ENCODE data around the gene PRMT9.
A peak's percentile ranks its signal among the peaks of the same experiment; 100 is the strongest.

PRMT9 gene

DNA sequence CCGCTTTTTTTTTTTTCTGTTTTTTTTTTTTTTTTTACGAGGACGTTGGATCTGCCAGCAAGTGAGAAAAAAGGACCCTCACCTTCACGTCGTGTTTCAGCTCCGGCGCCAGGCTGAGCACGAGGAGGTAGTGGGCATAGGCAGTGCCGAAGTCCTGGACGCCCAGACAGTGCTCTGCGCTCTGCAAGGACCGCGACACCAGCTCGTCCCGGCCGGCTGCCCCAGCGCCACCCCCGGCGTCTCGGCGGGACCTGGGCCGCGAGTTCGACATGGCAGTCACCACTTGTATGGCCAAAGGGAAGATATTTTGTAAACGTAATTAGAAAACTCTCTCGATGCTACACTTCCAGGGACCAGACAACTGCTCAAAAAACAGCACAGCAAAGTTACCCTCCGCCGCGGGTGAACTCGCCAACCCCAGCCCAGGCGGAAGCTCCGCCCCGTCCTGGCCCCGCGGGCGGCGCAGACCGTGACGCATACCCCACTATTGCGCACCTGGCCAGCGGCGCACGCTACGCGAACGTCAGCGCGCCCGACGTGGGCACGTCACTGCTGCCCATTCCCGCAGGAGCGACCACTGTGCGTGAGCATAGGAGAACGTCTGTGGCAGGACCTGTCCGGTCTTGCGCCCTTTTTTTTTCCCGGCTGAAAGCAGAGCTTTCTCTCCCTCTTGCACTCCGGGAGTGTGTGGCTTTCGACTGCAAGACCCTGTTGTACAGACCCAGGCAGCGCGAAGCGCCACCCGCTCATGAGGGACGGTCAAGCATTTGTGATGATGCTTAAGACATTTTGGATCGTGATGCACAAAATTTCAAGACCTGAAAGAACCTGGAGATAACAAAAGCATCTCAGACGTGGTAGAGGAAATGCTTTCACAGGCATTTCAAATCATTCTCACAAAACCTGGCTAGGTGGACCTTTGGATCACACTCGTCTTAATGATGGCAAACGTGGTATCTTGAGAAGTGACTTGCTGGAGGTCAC is at the start of gene PRMT9:
Gene PRMT9, minus strand, starts transcription at position 447 of the 984 bp plus-strand sequence. Its CDS starts 176 bp downstream, at position 271.
- peak; percentile 81 for DNase-seq (ENCODE audit: low spot score)

DNA sequence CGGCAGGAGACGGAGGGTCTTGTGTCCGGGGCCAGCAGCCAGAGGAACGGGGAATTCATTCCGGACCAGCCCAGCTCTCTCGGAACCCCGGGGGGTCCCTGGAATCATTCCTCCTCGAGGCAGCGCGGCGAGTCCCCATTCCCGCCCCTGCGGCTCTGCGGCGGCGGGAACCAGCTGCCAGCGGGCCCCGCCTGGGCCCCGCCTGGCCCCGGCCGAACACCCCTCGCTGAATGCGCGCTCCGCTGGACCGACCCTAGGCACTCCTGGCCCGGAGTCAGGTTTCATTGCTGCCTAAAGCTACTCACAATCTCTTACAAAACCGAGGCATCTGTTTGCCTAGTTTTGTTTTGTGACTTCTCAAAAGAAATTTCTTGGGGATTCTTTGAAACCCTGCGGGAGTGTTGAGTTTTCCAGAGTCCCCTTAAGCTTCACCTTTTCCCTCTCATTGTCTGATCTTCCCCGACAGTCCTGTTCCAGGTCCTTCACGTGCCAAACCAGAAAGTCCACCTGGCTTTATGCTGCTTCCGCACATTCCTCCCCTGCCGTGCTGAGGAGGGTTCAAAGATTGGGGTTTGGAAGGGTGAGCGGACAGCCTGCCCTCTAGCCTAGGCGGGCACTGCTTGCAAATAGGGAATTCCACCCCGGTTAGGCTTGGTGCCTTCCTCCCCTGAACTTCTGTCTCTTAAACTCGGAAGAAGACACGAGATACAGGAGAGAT is 48.7 kb upstream of the PRMT9 start:
- no peak for DNase-seq (ENCODE audit: low spot score)

DNA sequence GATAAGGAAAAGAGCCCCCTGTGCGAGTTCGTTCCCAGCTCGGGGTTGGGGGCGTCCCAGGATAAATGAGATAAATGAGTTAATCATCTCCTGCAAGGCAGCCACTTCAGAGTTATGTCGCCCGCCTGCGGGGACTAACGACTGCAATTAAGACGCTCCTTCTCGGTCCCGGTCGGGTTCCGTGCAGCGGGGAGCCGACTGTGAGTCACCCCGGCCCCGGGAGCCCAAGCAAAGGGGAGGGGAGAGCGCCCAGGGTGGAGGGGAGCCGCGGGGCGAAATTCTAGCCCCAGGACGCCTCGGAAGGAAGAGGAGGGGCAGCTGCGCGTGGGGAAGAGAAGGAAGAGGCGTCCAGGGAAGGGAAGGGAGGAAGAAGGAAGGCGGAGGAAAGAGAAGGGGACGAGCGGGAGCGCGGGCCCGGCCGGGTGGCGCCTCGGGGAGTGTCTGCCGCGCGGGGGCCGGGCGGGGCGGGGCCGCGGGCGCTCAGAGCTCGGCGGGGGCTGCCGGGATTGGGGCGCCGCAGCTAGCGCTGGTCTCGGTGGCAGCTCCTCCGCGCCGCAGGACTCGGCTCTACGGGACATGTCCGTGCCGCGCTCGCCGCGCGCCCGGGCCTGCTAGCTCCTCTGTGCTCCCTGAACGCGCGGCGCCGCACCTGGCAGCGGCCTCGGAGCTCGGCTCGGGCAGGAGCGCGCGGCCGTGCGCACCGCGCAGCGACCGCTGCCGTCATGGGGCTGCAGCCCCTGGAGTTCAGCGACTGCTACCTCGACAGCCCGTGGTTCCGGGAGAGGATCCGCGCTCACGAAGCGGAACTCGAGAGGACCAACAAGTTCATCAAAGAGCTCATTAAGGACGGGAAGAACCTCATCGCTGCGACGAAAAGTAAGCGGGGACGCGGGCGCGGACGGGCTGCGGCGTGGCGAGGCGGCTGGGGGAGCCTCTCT is 47.9 kb upstream of the PRMT9 start, which contains the start of gene ARHGAP10:
Gene ARHGAP10, plus strand, starts transcription at position 509 of the 938 bp plus-strand sequence. Its CDS starts 214 bp downstream, at position 723.
- DNase-seq (ENCODE audit: low spot score) = no peak

DNA sequence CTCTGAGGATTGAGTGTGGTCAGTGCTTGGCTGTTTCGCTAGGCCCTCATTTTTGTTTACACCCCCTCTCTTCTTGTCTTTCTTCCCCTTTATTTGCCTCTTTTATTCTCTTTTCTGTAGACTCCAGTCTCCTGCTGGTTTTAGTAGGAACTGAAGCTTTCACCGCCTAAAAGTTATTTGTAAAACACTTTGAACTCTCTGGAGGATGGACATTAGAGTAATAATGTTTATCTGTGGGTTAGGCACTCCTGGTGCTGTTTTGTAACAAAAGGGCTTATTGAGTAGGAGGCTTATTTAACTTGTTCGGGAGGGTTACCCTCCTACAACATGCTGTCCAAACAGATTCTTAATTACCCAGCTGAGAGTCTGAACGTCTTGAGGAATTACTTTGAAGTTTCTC is 46.4 kb upstream of the PRMT9 start:
- no peak for DNase-seq (ENCODE audit: low spot score)

DNA sequence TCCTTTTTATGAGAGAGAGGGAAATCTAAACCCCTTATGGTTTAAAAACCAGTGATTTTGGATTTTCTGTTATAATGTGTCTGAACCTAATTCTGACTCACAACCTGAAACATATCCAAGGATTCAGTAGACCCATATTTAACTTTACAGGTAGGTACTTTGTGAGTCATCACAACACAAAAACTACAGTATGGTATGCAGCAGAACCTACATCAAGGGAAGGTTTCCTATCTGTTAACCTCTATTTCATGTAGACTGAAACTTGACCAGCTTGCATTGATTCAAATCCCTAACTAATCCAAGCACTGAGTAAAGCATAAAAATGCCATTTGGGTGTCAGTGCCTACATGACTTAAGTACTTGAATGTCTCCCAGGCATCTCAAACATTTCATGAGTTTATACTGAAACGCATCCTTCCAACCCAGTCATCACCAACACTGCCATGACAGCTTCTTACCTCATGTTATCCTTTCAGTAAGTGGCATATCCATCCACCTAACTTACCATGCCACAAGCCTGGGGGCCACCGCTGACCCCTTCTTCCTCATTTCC is 43.6 kb upstream of the PRMT9 start:
- DNase-seq (ENCODE audit: low spot score) = no peak

DNA sequence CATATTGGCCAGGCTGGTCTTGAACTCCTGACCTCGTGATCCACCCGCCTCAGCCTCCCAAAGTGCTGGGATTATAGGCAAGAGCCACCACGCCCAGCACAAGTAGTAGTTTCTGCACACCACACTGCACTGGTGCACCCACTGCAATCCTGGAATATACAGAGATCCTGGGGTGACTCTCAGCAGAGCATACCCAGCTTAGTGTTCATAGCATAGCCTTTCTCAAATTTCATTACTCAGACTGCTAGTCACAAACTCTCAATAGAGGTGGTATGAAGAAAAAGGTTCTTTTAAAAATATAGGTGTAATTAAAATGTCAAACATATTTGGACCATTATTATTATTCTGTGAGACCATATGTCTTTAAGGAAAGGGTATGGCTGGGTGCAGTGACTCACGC is 41.7 kb upstream of the PRMT9 start:
- no peak for DNase-seq (ENCODE audit: low spot score)

DNA sequence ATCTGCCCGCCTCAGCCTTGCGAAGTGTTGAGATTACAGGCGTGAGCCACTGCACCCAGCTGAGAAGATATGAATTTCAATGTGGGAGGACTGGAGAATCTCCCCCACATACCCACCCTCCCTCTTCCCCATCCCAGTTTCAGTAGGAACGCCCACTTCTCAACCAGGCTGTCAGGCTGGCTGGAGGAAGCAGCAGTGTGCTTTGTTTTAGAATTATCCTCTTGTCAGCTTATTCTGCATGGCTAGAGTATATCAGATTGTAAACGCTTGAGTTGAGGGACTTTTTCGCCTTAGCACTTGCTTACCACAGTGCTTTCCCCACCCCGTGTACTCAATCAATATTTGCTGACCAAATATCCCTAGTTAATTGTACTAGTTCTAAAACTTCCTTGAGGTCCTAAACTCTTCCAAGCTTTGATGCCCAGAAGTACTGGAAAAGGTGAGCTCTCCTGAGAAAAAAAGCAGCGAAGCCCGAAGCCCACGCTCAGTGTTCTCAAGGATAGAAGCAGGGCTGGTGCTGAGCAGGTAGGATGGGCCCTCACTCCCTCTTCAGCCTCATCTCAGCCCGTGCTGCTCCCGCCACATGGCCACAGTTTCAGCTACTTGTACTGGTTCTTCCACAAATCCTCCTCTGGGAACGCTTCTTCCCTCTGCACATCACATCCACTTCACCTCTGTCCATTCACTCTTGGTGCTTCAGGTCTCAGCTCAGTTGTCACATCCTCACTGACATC is 40.7 kb upstream of the PRMT9 start:
- DNase-seq (ENCODE audit: low spot score) = no peak

DNA sequence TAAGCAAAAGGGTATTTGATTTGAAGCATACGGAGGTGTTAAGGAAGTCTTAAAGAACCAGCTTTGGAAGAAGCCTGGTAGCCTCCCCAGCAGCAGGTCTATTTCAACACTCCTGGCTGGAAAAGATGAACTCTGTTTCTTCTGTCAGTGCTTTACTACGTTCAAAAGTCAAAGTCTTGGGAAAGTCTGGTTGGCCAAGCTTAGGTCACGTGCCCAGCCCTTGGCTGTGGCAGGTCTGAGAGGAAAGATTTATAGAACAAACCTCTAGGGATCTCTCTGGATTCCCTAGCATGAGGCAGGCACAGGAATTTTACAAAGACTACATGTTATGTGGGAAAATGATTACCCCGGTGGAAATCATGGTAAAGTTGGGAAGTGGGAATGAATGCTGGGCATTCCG is 39.4 kb upstream of the PRMT9 start:
- DNase-seq (ENCODE audit: low spot score) = no peak

DNA sequence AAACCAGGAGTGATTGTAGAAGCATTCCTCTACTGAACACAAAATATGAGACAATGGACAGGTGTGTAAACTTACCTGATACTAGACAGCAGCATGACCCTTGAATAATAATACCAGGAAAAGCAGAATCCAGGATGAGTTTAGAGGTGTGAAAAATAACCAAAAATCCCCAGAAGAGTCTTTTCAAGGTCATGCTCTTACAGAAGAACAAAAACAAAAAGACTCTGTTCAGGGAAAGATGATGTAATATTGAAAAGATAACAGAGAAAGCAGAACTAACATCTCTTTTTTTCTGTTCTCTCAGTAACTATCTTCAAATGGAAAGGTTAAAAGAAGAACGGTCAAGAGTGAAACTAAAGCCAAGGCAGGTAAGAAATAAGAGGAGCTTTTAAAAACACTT is 33.9 kb upstream of the PRMT9 start:
- DNase-seq (ENCODE audit: low spot score) = no peak

DNA sequence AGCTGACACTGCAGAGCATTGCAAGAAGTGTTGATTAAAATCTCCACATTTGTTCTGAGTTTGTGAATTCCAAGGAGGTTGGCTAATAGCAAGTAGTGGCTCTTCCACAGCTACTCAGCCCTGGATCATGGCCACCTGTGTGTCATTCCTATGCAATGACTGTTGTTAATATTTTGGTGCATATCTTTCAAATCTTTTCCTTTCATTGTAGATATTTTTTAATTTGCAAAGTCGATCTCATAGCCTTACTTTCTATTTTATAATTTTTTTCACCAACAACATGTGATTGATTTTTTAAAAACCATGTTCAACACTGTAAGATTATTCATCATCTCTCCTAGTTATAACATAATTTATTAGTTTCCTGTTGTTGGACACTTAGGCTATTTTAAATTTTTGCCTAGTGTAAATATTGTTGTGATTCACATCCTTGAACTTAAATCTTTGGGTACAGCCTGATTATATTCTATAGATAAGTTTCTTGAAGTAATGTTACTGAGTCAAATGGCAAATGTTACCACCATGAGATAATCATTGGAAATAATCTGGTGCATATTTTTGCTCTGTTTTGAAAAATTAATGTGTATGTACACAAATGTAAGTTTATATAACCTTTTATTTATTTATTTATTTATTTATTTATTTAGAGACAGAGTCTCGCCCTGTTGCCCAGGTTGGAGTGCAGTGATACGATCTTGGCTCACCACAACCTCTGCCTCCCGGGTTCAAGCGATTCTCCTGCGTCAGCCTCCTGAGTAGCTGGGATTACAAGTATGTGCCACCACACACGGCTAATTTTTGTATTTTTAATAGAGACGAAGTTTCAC is 30.8 kb upstream of the PRMT9 start:
- no peak for DNase-seq (ENCODE audit: low spot score)

DNA sequence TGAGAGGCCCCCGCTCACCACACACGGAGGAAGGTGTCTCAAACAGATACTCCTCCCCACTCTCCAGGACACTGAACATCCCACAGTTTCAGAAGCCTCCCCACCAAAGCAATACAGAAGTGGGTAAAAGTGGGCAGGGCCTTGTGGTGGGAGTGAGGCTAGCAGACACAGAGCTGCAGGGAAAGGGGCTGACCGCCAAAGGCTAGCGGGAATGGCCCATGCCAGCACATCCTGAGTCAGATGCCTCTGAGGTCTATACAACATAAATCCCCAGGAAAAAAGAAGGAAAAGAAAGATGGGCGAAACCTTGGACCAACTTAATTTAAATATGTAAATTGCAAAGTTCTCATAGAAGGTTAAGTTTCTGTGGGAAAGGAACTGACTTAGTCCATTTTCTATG is 26.0 kb upstream of the PRMT9 start:
- DNase-seq (ENCODE audit: low spot score) = no peak

DNA sequence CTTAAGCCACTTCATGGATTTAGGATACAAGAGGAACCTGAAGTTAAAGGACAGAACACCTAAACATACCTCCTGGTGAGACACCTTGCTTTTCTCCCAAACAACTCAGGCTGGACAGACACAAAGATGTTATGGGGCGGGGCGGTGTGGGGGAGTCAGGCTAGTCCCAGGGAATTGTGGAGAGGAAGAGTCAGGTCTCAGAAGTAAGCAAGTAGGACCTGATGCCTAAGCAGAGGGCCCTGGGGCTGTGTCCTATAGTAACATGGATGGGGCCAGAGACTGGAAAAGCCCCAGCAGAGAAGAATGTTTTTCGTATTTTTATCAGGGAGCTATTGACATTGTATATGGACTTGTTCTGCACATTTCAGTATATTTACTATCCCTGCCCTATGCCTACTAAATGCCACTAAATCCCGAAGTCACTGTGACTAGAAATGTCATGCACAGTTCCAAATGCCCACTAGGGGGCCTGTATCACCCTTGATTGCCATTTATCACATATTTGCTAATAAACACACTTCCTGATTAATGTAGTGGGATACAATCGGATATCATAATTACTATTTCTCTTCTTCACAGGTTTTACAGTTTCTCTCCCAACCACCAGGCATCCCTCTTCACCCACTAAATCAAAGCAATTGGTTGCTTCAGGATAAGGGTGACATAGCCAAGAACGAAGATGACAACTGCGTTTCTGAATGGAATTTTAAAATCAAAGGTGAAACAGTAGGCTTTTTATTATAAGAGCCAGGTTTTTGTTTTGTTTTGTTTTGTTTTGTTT is 24.1 kb upstream of the PRMT9 start:
- peak; percentile 73 for DNase-seq (ENCODE audit: low spot score)

DNA sequence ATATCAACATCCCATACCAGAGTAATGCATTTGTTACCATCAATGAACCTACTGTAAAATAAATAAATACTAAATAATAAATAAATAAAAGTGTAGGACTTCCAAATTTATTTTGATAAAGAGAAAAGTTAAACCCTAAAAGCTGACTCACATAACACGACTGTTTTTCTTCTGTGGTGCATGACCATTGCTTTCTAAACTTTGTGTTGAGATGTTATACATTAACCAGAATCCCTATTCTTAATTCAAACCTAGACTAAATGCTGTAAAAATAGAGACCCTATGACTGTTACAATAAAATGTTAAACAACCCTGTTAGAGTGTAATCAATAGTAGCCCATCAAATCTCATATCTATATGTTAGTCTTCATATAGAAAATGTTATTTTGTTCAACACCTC is 20.9 kb upstream of the PRMT9 start:
- DNase-seq (ENCODE audit: low spot score) = no peak

DNA sequence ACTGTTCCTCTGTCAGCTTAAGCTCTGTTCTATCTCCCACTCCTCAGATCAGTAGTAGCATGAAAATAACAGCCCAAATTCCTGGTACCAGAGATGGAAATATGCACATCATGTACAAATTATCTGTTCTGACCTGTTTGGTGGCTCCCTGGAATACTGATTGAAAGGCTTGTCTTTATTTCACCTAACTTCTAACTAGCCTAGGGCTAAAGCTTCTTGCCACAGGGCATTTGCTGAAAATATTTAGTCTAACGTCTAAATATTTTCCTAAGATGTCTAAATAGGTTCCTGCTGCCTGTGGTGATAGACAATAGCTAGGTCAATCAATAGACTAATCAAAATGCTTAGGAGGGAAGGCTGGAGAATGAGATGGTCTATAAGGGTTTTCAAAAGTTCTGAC is 12.9 kb upstream of the PRMT9 start:
- no peak for DNase-seq (ENCODE audit: low spot score)

DNA sequence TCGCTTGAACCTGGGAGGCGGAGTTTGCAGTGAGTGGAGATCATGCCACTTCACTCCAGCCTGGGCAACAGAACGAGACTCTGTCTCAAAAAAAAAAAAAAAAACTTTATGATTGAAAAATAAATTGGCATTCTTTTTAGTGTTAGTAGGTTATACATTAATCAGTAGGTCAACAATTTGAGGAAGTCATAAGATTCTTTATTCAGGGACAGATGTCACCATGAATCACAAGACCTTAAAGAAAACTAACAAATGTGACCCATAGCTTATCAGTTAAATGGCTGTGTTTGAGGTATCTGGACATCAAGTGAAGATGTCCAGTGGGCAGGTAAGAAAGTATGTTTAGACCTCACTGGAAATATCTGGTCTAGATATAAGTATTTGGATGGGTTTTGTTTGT is 9.3 kb upstream of the PRMT9 start:
- DNase-seq (ENCODE audit: low spot score) = no peak

DNA sequence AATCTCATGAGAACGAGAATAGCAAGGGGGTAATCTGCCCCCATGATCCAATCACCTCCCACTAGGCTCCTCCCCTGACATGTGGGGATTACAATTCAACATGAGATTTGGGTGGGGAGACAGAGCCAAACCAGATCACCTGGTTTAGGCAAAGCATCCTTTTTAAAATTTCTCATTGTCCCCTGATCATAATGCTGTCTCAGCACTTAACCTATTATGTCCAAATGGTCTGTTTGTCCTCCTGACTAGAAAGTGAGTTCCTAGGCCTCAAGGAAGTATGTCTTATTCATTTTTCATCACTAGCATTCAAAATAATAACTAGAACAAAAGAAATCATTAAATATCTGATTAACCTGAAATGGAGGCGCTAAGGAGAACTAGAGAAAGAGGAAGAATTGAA is 7.9 kb upstream of the PRMT9 start:
- DNase-seq (ENCODE audit: low spot score) = no peak

DNA sequence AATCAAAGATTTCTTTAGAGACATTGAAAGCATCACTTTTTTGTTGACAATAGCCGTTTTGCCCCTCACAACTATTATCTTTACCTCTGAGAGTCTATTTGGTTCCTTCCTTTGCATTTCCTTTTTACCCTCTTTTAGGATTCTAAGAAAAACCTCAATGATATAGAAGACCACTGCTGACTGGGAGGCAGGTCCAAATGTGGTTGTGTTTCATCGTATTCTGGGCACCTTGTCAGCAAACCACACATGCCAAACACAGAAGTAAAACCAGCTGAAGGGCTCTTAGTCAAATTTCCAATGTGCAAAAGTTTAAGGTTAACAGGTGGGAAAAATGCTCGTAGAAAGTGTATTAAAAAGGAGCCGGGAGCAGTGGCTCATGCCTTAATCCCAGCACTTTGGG is 5.1 kb upstream of the PRMT9 start:
- DNase-seq (ENCODE audit: low spot score) = no peak

DNA sequence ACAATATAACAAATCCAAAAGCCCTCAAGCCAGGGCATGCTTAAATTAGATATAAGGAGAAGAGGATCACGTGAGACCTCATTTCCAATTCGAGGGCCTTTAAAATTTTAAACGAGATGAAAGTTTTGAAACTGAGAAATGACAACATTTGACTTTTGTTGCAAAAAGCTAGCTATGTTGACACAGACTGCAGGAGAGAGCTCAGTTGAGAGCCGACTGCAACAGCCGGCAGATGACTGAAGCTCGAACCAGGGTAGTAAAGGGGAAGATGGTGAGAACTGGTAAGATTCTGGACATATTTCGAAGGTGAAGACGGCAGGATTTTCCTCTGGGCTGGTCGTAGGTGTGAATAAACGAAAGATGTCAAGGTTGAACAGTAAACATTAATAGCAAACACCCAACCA is 773 bp downstream of the PRMT9 start:
- DNase-seq (ENCODE audit: low spot score) = peak; percentile 42

DNA sequence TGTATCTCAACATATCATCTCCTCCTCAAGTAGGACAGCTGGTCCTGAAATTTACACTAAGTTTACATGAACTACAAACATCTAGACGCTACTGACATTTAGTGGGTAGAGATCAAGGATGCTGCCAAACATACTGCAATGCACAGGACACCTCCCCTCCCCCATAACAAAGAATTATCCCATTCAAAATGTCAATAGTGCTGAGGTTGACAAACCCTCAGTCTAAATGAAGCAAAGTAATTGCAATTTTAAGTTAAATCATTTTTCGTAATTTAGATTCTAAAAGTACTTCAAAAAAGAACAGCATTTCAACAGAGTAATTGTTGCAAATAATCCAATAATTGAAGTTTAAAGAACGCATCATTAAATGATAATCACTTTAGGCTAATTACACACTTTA is 1.2 kb downstream of the PRMT9 start:
- peak; percentile 9 for DNase-seq (ENCODE audit: low spot score)

Measured in pons (tissue), 1 donor.